ENCODE results near the gene ELOVL4.

The ELOVL4 gene

GRCh38 chr6:79911992-79912391 lies 35.4 kb downstream of the ELOVL4 start:
- DNase-seq (ENCODE audit: low read depth): no peak
- no peak overlapping the region for H3K4me3 ChIP-seq (ENCODE audit: low read depth, low read length)
- TF ChIP-seq MYC (IDR thresholded peaks at IDR 0.05; ENCODE audit: low read depth, low read length): no peak
- no peak for TF ChIP-seq CTCF (IDR thresholded peaks at IDR 0.05; ENCODE audit: low read depth, low read length)
- TF ChIP-seq MAX (IDR thresholded peaks at IDR 0.05; ENCODE audit: low read depth, low read length): no peak
- TF ChIP-seq POLR2A (IDR thresholded peaks at IDR 0.05; ENCODE audit: extremely low read depth, insufficient read length): no peak

- no peak for DNase-seq (ENCODE audit: low read depth)
- H3K4me3 ChIP-seq (ENCODE audit: low read depth, low read length): no peak overlapping the region
- no peak for TF ChIP-seq POLR2A (IDR thresholded peaks at IDR 0.05; ENCODE audit: extremely low read depth, insufficient read length)
- TF ChIP-seq MYC (IDR thresholded peaks at IDR 0.05; ENCODE audit: low read depth, low read length): no peak
- TF ChIP-seq MAX (IDR thresholded peaks at IDR 0.05; ENCODE audit: low read depth, low read length): no peak
- no peak for TF ChIP-seq CTCF (IDR thresholded peaks at IDR 0.05; ENCODE audit: low read depth, low read length)
Measured at GRCh38 chr6:79909517-79909916, 37.8 kb downstream of the ELOVL4 start.

- DNase-seq (ENCODE audit: low read depth): no peak
- H3K4me3 ChIP-seq (ENCODE audit: low read depth, low read length): no peak overlapping the region
Measured at GRCh38 chr6:79902046-79902445, 45.3 kb downstream of the ELOVL4 start.

GRCh38 chr6:79898076-79898475 lies 49.3 kb downstream of the ELOVL4 start:
- DNase-seq (ENCODE audit: low read depth): no peak
- H3K4me3 ChIP-seq (ENCODE audit: low read depth, low read length): no peak overlapping the region
- TF ChIP-seq MYC (IDR thresholded peaks at IDR 0.05; ENCODE audit: low read depth, low read length) (no peak), POLR2A (IDR thresholded peaks at IDR 0.05; ENCODE audit: extremely low read depth, insufficient read length) (no peak), CTCF (IDR thresholded peaks at IDR 0.05; ENCODE audit: low read depth, low read length) (no peak), MAX (IDR thresholded peaks at IDR 0.05; ENCODE audit: low read depth, low read length) (no peak)

More at GRCh38 chr6:79902046-79902445, 45.3 kb downstream of the ELOVL4 start:
- TF ChIP-seq CTCF (IDR thresholded peaks at IDR 0.05; ENCODE audit: low read depth, low read length) (no peak), POLR2A (IDR thresholded peaks at IDR 0.05; ENCODE audit: extremely low read depth, insufficient read length) (no peak), MAX (IDR thresholded peaks at IDR 0.05; ENCODE audit: low read depth, low read length) (no peak), MYC (IDR thresholded peaks at IDR 0.05; ENCODE audit: low read depth, low read length) (no peak)

GRCh38 chr6:79896075-79896449 lies 51.3 kb downstream of the ELOVL4 start:
- TF ChIP-seq POLR2A (IDR thresholded peaks at IDR 0.05; ENCODE audit: extremely low read depth, insufficient read length) (no peak), MYC (IDR thresholded peaks at IDR 0.05; ENCODE audit: low read depth, low read length) (no peak), CTCF (IDR thresholded peaks at IDR 0.05; ENCODE audit: low read depth, low read length) (no peak), MAX (IDR thresholded peaks at IDR 0.05; ENCODE audit: low read depth, low read length) (no peak)
- no peak overlapping the region for H3K4me3 ChIP-seq (ENCODE audit: low read depth, low read length)
- DNase-seq (ENCODE audit: low read depth): no peak
